CD14-positive monocyte (primary cell): ENCODE results near the gene STH. TPM values are rescaled to one million over a fixed set of nuclear protein-coding genes. Genes with fewer than 3 reads are reported as not detected.

ENCODE experiments used
- DNase-seq, 3 donors: peaks; one replicate each; pipeline ENCODE4 v3.0.0-alpha.2; 2011 to 2022
- H2AFZ ChIP-seq: 2 replicates; pipeline ENCODE4 v1.6.0; 2012; ENCODE audit warnings: mild to moderate bottlenecking, low read depth, low read length, inconsistent platforms; ENCODE audit not compliant: insufficient read depth, poor library complexity, severe bottlenecking
- H3K27ac ChIP-seq, 2 donors: 1 replicate in 1 of 2; 2 replicates in 1 of 2; pipeline ENCODE4 v1.5.1; 2012 to 2013; ENCODE audit warnings: low read length in 2 of 2, control low read depth in 1 of 2, inconsistent platforms in 1 of 2, low read depth in 1 of 2, mild to moderate bottlenecking in 1 of 2
- H3K27me3 ChIP-seq, 2 donors: one replicate each; pipeline versions ENCODE4 v1.6.0 to v1.6.1; 2011 to 2013; ENCODE audit warnings: low read length in 2 of 2; ENCODE audit not compliant: control insufficient read depth in 2 of 2, insufficient read depth in 2 of 2
- H3K36me3 ChIP-seq, 2 donors: replicated peaks in 1 of 2; 1 replicate in 1 of 2; 2 replicates in 1 of 2; pipeline versions ENCODE4 v1.5.1 to v1.6.1; 2012 to 2013; ENCODE audit warnings: low read length in 2 of 2, control low read depth in 1 of 2, inconsistent platforms in 1 of 2, mild to moderate bottlenecking in 1 of 2; ENCODE audit not compliant: insufficient read depth in 2 of 2, control insufficient read depth in 1 of 2
- H3K4me1 ChIP-seq, 2 donors: 1 replicate in 1 of 2; 2 replicates in 1 of 2; pipeline versions ENCODE4 v1.5.1 to v1.6.1; 2012 to 2013; ENCODE audit warnings: low read length in 2 of 2, control low read depth in 1 of 2, inconsistent platforms in 1 of 2, mild to moderate bottlenecking in 1 of 2, moderate library complexity in 1 of 2; ENCODE audit not compliant: insufficient read depth in 2 of 2, control insufficient read depth in 1 of 2
- H3K4me2 ChIP-seq: replicated peaks from 2 replicates; pipeline ENCODE3; 2012; ENCODE audit warnings: low read length, moderate library complexity, mild to moderate bottlenecking; ENCODE audit not compliant: poor library complexity, severe bottlenecking; ENCODE audit errors: extremely low read depth
- H3K4me3 ChIP-seq, 3 experiments: fragments of 200-600 bp in 1 of 3; sonication (generic) in 1 of 3; replicated peaks in 1 of 3; 1 replicate in 2 of 3; 2 replicates in 1 of 3; pipeline ENCODE4 v1.5.1; 2011 to 2013; ENCODE audit warnings: low read length in 3 of 3, mild to moderate bottlenecking in 3 of 3, control low read depth in 2 of 3, low read depth in 2 of 3, inconsistent platforms in 1 of 3, moderate library complexity in 1 of 3
- H3K79me2 ChIP-seq: 2 replicates; pipeline ENCODE4 v1.6.0; 2012; ENCODE audit warnings: mild to moderate bottlenecking, control low read depth, inconsistent platforms, low read length, moderate library complexity; ENCODE audit not compliant: insufficient read depth
- H3K9ac ChIP-seq: 2 replicates; pipeline ENCODE4 v1.6.0; 2017; ENCODE audit warnings: low read length, mild to moderate bottlenecking; ENCODE audit not compliant: insufficient read depth, poor library complexity, severe bottlenecking
- H3K9me3 ChIP-seq, 2 donors: replicated peaks in 1 of 2; 1 replicate in 1 of 2; 2 replicates in 1 of 2; pipeline versions ENCODE4 v1.5.1 to v1.6.1; 2012 to 2013; ENCODE audit warnings: low read length in 2 of 2, control low read depth in 1 of 2; ENCODE audit not compliant: control insufficient read depth in 1 of 2, insufficient read depth in 1 of 2
- H4K20me1 ChIP-seq: 2 replicates; pipeline ENCODE4 v1.6.0; 2012; ENCODE audit warnings: mild to moderate bottlenecking, low read length, control low read depth, moderate library complexity; ENCODE audit not compliant: insufficient read depth
- H3K27ac Mint-ChIP-seq, 7 donors: one replicate each; pipeline ENCODE4 v1.8.0; 2020; ENCODE audit warnings: mild to moderate bottlenecking in 7 of 7, mixed read lengths in 7 of 7, moderate library complexity in 6 of 7, inconsistent platforms in 2 of 7
- H3K27me3 Mint-ChIP-seq, 3 donors: one replicate each; pipeline ENCODE4 v1.8.0; 2021 to 2022; ENCODE audit warnings: low read depth in 3 of 3, mild to moderate bottlenecking in 3 of 3, mixed read lengths in 3 of 3, moderate library complexity in 3 of 3, inconsistent platforms in 1 of 3
- H3K36me3 Mint-ChIP-seq, 2 donors: one replicate each; pipeline ENCODE4 v1.8.0; 2020; ENCODE audit warnings: mixed read lengths in 2 of 2, inconsistent platforms in 1 of 2, mild to moderate bottlenecking in 1 of 2
- H3K4me1 Mint-ChIP-seq: one replicate; pipeline ENCODE4 v1.8.0; 2020; ENCODE audit warnings: mild to moderate bottlenecking, mixed read lengths
- H3K4me3 Mint-ChIP-seq, 2 donors: one replicate each; pipeline ENCODE4 v1.8.0; 2020; ENCODE audit warnings: mild to moderate bottlenecking in 2 of 2, mixed read lengths in 2 of 2, moderate library complexity in 1 of 2
- H3K9me3 Mint-ChIP-seq, 7 donors: one replicate each; pipeline ENCODE4 v1.8.0; 2020 to 2022; ENCODE audit warnings: mixed read lengths in 7 of 7, mild to moderate bottlenecking in 6 of 7, moderate library complexity in 6 of 7, inconsistent platforms in 2 of 7
- CTCF ChIP-seq: fragments of 200-600 bp; IDR thresholded peaks from one replicate; pipeline ENCODE4 v1.8.0; 2022; ENCODE audit warnings: antibody characterized with exemption, mild to moderate bottlenecking
- WGBS: methylation state at CpG from one replicate; pipeline ENCODE4 v1.1.5; 2013; ENCODE audit warnings: missing lambda C conversion rate; ENCODE audit not compliant: insufficient coverage; 5-methylcytosine and 5-hydroxymethylcytosine counted together
- intact Hi-C, 2 donors: fragments of 100-400 bp; cut with micrococcal nuclease; formaldehyde crosslinking; loops; one replicate each; pipeline versions ENCODE4 v1.15.0 to v1.15.1; 2023
- polyA plus RNA-seq, 3 donors: library from polyadenylated mRNA; depleted of rRNA in 1 of 3; unstranded in 2 of 3; stranded (reverse) in 1 of 3; fragments of 300-500 nt in 2 of 3; fragments of >200 nt in 1 of 3; fragmentation: Illumina TruSeq in 2 of 3; gene quantifications; 1 replicate in 2 of 3; 2 replicates in 1 of 3; pipeline ENCODE4 v1.2.3, GENCODE V29; 2012 to 2021

The STH gene
- polyA plus RNA-seq, 3 donors = not detected

- Mint-ChIP-seq H3K27me3 (peaks cover 2 to 4% (median 4%) of the 10 kb centered on the region in 3 donors), H3K27ac (no peak overlapping the region), H3K9me3 (peaks cover 0 to 6% (median 2%) of the 10 kb centered on the region in 7 donors), H3K36me3 (no peaks in the 10 kb centered on the region), H3K4me3 (no peak overlapping the region), H3K4me1 (no peaks in the 10 kb centered on the region)
- Histone ChIP-seq H3K4me3 (no peak overlapping the region), H4K20me1 (no peaks in the 10 kb centered on the region), H3K4me1 (no peaks in the 10 kb centered on the region), H3K9ac (no peak overlapping the region), H2AFZ (no peak overlapping the region), H3K4me2 (no peak overlapping the region), H3K36me3 (no peaks in the 10 kb centered on the region), H3K9me3 (no peaks in the 10 kb centered on the region), H3K27ac (no peak overlapping the region), H3K27me3 (no peaks in the 10 kb centered on the region), H3K79me2 (no peaks in the 10 kb centered on the region)
- no peak for TF ChIP-seq CTCF
- WGBS = 87% methylated on average over 7 of the region's 10 CpGs
- no peak for DNase-seq
- intact Hi-C loops = no loop called here
Measured at GRCh38 chr17:45974916-45975630, 24.0 kb upstream of the STH start.

- DNase-seq = no peak
- no peaks in the 10 kb centered on the region for H4K20me1 ChIP-seq
- no peak overlapping the region for H3K4me3 ChIP-seq
- Mint-ChIP-seq H3K27me3 (peaks cover 1 to 4% (median 2%) of the 10 kb centered on the region in 3 donors), H3K4me3 (no peak overlapping the region), H3K4me1 (no peaks in the 10 kb centered on the region), H3K9me3 (peaks cover 0 to 6% (median 2%) of the 10 kb centered on the region in 7 donors), H3K27ac (no peak overlapping the region), H3K36me3 (no peaks in the 10 kb centered on the region)
- H3K27ac ChIP-seq = no peak overlapping the region
- intact Hi-C loops = no loop called here
- H3K27me3 ChIP-seq = no peaks in the 10 kb centered on the region
- no peak overlapping the region for H3K9ac ChIP-seq
- no peaks in the 10 kb centered on the region for H3K4me1 ChIP-seq
- no peaks in the 10 kb centered on the region for H3K36me3 ChIP-seq
- 94% methylated on average over 6 of the region's 8 CpGs for WGBS
- H3K4me2 ChIP-seq = no peak overlapping the region
- no peaks in the 10 kb centered on the region for H3K79me2 ChIP-seq
- no peak for TF ChIP-seq CTCF
- H3K9me3 ChIP-seq = no peaks in the 10 kb centered on the region
- no peak overlapping the region for H2AFZ ChIP-seq
Measured at GRCh38 chr17:45975640-45976295, 23.3 kb upstream of the STH start.
